HG03175 (cell line): ENCODE data around the gene HSH2D.
"Not testable (repeated sequence)": the region's sequence is repeated elsewhere in the genome, so short reads cannot be mapped to it uniquely, and the experiment has no call there.

Experiments
- ATAC-seq: cut with Tn5 transposase; IDR thresholded peaks from one replicate; pipeline ENCODE4 v1.9.1; 2021; ENCODE audit warnings: mild to moderate bottlenecking, moderate library complexity; ENCODE audit not compliant: unreplicated experiment

HSH2D gene

DNA sequence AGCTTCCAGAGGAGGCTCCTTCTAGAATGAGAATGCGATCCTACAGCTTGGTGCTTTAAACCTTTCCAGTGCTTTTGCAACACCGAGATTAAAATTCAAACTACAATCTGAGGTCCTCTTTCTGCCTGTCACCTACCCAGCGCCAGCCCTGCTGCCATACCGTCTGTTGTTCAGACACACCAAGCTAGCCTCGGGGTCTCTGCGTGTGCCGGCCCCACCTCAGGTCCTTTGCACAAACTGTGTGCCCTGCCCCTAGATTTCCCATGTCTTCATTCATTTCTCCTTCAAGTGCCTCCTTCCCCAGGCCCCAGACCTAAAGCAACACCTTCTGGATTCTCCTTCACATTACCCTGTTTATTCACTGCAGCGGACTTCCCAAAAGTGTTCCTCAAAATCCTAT lies 11.1 kb downstream of the HSH2D start:
- ATAC-seq, result no peak

DNA sequence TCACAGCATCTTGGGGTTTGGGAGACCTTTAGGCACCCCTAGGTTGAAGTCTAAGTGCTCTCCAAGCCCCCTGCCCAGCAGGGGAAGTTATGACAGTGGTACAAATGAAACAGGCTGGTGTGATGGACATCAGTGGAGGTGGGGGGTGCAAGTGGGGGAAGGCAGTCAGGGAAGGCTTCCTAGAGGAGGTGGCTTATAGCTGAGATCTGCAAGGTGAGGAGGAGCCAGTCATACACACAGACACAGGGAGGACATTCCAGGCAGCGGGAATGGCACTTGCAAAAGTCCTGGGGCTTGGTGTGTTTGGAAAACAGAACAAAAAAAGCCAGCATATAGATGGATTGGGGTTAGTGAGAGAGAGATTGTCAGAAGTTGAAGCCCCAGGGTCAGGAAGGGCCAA lies 11.6 kb downstream of the HSH2D start:
- no peak for ATAC-seq

DNA sequence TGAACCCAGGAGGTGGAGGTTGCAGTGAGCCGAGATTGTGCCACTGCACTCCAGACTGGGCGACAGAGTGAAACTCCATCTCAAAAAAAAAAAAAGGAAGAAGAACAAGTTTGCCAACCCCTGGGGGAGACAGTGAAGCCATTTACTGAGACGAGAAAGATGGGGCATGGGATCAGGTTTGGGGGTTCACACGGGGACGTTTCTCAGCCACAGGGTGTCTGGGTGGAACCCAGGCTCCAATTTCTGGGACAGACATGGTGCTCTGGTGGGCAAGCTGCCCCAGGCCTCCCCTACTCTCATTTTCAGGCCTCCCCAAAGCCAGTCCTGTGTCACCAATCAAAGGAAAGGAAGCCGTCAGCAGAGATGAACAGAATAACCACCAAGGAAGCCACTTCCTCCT lies 13.4 kb downstream of the HSH2D start:
- ATAC-seq, result no peak

DNA sequence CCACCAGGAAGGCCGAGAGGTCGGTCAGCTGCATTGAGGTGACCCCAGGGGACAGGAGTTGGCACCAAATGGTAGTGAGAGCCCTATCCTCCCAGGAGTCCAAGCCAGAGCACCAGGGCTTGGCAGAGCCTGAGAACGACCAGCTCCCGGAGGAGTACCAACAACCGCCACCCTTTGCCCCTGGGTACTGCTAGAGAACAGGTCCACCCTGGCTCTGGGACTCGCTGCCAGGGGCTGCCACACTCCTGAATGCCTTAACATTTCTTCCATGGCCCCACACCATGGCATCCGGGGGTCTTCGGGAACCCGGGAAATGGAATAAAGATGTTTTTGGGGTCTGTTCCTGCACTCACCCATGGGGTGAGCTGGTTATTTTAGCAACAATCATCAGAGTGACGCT lies 14.1 kb downstream of the HSH2D start:
- ATAC-seq, result no peak

DNA sequence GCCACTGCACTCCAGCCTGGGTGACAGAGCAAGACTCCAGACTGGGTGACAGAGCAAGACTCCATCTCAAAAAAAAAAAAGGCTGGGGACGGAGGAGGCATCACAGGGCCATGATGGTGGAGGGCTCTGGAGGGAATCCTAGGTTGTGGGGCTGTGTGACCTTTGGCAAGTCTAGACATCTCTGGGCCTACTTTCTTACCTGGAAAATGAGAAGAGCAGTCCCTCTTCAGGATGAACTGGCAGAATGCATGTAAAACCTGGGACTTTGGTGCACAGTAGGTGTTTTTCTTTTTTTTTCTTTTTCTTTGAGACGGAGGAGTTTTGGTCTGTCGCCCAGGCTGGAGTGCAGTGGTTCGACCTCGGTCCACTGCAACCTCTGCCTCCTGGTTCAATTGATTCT lies 16.2 kb downstream of the HSH2D start:
- no peak for ATAC-seq

DNA sequence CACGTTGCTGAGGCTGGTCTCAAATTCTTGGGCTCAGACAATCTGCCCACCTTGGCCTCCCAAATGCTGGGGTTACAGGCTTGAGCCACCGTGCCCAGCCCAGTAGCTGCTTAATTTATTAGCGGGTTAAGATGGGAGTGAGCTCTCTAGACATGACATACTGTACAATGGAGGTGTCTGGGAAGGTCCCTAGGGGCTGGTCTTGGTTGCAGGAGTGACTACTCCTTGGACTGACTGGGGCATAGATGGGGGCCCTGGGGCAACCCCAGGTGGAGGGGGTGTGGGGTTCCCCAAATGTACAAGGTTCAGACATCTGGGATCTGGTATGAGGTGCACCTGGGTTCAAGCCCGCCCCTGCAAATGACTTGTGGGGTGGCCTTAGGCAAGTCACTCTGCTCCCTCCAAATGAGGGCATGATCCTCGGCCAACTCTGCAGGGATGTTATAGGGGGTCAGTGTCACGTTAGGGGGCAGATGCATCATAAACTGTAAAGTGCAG lies 17.0 kb downstream of the HSH2D start:
- no peak for ATAC-seq

DNA sequence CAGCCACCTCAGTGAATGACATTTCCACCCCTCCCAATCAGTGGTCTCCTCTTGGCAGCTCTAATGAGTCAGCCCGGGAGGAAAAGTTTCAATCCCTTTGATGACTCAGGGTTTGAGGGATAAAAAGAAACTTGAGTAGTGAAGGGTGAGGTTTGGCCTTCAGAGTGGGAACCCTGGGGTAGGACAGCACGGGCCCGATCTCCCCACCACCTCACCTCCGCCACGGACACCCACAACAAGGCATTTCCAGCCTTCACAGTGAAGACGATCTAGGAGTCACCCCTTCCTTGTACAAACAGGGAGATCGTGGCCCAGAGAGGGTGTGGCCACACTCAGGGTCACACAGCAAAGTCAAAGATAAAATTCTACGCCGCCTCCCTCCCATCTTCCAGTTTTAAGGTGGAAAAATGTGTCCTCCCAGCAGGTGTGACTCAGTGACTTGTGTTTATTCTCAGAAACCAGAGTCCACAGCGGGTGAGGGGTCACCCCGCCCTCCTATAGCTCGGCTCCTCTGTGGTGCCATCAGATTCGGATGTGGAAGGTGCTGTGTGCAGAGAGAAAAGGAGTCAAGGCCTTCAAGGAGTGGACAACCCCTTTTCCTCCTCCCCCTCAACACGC lies 17.6 kb downstream of the HSH2D start:
- no peak for ATAC-seq

DNA sequence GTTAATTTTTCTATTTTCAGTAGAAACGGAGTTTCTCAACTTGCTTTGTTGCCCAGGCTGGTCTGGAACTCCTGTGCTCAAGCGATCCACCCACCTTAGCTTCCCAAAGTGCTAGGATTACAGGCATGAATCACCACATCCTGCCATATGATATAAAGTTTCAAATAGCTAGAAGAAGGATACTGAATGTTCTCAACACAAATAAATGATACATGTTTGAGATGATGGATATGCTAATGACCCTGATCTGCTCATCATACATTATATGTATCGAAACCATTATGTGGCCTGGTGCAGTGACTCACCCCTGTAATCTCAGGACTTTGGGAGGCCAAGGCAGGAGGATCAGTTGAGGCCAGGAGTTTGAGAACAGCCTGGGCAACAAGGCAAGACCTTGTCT lies 18.4 kb downstream of the HSH2D start:
- ATAC-seq, result no peak

DNA sequence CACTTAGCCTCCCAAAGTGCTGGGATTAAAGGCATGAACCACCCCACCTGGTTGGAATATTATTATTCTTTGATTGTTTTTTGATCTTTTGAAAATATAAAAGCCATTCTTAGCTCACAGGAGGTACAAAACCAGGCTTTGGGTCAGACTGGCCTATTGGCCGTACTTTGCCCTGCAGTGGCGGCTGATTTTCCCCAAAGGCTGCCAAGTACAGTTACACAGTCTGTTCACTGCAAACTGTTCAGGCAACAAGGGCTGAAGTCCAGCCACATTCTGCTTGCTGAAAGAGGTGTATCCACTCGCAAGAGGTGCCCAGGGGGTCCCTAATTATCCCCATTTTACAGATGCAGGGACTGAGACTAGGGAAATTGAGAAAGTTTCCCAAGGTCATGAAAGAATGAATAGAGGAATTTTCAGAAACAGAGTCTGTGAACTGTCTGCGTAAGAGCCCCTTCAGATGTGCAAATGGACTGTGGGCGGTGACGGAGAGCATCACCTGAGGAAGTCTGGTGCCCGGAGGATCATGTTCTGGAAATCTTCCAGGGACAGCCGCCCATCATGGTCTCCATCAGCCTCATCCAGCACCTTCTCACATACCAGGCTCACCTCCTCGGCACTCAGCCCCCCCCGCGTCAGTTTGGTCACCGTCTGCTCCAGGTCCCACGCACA lies 20.9 kb downstream of the HSH2D start:
- no peak for ATAC-seq

DNA sequence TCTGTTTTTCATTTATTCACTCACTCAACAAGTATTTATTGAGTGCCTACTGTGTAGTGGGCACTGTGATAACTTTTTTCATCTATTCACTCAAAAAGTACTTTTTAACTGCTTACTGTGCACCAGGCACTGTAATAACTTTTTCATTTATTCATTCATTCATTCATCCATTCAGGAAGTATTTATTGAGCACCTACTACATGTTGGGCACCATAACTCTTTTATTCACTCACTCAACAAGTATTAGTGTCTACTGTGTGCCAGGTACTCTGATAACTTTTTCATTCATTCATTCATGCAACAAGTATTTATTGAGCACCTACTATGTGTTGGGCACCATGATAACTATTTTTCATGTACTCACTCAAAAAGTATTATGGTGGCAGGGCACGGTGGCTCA lies 22.9 kb downstream of the HSH2D start:
- no peak for ATAC-seq

DNA sequence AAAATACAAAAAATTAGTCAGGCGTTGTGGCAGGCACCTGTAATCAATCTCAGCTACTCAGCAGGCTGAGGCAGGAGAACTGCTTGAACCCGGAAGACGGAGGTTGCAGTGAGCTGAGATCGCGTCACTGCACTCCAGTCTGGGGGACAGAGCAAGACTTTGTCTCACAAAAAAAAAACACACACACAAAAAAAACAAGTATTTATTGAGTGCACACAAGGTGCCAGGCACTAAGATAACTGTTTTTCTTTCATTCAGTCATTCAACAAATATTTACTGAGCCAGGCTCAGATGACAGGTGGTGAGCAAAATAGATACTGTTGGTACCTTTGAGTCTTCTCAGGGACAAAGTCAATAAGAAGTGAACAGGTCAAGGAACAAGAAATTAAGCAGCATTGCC lies 23.6 kb downstream of the HSH2D start:
- ATAC-seq, result no peak

DNA sequence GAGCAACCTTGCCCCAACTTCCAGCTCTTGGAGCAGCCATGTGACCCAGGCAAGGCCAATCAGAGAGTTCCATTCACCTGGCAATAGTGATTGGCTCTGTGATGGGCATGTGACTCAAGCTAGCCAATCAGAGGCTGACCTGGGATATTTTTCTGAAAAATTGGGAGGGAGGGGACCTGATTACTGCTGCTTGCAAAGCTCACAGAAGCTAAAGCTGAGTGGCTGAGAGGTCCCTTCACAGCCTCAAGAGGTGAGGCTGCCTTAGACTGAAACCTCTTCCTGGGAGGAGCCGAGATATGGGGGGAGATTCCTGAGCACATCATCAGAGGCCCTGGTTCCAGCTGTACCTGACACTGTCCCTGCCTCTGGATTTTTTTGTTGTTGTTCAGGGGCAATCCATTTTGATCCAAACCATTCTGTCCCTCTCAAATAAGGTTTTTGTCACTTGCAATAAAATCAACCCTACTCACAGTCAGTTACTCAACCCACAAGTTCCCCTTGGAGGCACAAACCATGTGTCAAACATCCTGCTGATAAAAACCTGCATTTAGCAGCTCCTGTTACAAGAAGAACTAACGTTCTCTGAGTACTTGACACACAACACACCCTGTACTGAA lies 25.1 kb downstream of the HSH2D start:
- ATAC-seq, result no peak

DNA sequence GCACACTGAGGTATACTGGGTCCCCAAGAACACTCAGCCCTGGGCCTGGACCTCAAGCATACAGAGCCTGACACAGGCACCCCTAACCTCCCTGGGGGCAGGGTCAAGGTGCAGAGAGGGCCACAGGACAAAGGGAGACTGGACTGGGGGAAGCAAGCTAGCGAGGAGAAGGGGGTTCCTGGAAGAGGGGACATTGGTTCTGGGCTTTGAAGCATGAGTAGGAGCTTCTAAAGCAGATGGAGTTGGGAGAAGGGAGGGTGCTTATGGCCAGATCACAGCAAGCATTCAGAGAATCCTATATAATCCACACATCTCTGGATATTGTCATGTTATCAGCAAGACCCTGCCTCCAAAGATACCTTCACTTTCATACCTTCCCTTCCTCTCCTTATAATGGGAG lies 26.6 kb downstream of the HSH2D start:
- no peak for ATAC-seq

DNA sequence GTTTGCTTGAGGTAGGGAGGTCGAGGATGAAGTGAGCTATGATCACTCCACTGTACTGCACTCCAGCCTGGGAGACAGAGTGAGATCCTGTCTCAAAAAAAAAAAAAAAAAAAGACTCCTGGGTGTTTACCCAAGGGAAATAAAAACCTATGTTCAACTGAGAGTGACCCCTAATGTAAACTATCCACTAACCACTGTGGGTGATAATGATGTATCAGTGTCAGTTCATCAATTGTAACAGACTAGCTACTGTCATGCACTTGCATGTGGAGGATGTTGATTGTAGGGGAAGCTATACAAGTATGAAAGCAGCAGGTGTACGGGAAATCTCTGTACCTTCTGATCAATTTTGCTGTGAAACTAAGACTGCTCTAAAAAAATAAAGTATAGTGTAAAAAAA lies 32.5 kb downstream of the HSH2D start:
- ATAC-seq, result no peak

DNA sequence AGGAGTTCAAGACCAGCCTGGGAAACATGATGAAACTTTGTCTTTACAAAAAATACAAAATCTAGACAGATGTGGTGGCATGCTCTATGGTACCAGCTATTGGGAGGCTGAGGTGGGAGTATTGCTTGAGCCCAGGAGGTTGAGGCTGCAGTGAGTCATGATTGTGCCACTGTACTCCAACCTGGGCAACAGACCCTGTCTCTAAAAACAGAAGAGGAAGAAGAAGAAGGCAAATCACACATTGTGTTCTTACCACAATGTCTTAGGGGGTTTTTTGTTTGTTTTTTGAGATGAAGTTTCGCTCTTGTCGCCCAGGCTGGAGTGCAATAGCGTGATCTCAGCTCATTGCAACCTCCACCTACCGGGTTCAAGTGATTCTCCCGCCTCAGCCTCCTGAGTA lies 35.4 kb downstream of the HSH2D start:
- ATAC-seq, result not testable (repeated sequence)

DNA sequence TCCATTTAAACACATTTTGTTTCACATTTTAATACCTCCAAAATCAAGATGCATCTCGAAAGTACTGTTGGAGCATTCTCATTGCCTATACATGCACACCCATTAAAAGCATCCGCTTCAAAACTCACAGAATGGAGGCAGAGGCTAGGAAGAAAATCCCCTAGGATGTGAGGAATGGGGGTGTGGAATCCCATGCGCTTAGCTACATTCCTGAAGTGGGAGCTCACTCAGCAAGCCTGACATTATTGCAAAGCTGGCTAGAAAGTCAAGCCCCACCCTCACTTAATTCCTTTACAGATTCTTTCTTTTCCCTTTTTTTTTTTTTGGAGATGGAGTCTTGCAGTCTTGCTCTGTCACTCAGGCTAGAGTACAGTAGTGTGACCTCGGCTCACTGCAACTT lies 37.1 kb downstream of the HSH2D start:
- ATAC-seq, result no peak

DNA sequence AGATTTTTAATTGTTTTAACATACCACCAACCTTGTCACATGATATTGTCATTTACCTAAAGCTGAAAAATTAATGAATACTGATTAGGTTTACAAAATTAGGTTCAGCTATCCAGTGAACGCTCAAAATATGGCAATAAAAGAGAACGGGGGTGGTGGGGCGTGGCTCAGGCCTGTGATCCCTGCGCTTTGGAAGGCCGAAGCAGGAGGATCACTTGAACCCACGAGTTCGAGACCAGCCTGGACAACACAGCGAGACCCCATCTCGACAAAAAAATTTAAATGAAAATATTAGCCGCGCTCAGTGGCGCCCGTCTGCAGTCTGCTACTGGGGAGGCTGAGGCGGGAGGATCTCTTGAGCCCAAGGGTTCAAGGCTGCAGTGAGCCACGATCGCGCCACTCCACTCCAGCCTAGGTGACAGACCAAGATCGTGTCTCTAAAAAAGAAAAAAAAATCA lies 41.2 kb downstream of the HSH2D start:
- ATAC-seq, result no peak

DNA sequence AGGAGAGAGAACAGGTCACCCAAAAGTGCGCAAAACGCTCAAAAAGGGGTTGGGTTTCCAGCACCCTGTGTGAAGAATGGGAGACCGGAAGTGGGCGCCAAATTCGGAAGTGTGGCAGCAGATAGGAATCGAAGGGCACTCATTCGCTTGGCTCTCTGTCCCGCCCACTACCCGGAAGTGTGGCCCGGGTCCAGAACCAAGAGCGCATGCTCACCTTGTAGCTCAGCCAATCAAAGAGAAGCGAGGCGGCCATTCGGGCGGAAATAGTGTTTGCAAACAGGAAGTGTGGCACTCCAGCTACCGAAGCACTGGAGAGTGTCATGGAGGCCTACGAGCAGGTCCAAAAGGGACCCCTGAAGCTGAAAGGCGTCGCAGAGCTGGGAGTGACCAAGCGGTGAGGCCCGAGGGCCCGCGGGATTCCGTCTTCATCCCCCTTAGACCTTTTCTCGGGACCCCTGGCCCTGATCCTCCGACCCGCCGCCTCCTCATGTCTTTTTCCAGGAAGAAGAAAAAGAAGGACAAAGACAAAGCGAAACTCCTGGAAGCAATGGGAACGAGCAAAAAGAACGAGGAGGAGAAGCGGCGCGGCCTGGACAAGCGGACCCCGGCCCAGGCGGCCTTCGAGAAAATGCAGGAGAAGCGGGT lies 41.8 kb downstream of the HSH2D start, which contains the start of gene FAM32A:
Gene FAM32A (plus strand): TSS at position 288 of the 645 bp plus-strand sequence. CDS start 33 bp downstream, at position 321.
- ATAC-seq, result peak; percentile 84

DNA sequence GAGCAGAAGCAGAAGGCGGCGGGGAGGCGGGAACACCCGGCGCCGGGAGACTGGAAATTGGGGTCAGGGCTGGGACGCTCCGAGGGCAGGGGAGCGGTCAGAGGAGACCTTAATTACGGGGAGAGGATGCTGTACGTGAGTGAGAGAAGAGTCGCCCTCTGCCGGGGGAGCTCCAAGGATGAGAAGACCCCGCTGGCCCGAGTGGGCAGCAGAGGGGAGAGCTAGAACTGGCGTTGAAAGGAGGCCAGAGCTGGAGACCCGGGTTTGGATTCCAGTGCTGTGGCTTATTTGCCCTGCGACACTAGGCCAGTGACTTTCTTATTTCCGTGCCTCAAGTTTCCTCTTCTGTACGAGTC lies 42.3 kb downstream of the HSH2D start:
- ATAC-seq, result no peak

DNA sequence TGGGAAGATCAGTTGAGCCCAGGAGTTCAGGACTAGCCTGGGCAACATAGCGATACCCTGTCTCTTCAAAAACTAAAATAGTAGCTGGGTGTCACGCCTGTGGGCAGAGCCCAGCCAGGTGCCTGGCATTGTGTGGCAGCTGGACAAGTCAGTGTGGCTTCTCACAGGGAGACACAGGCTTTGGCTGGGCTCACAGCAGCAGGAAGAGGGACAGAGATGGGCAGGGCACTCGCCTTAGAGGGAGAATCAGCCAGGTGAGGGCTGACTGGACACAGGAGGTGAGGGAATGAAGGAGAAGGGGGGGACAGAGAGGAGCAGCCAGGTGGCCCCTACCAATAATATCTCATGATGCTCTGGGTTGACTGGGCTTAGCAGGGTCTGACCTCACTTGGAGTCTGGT lies 45.0 kb downstream of the HSH2D start:
- no peak for ATAC-seq

DNA sequence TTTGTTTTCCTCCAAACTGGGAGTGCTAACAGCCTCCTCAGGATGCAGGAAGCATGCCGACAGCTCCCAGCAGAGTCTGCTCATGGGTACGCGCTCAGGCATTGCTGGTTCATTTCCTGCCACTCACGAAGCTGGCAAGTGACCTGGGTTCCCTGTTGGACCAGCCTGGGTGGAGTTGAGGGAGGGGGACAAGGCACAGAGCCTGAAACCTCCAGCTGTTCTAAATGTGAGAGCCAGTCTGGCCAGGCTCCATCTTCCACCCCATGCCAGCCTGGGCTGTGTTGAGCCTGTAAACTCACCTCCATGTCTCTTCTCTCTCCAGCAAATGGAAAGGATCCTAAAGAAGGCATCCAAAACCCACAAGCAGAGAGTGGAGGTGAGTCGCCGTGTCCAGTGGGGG lies 46.7 kb downstream of the HSH2D start:
- ATAC-seq, result no peak

DNA sequence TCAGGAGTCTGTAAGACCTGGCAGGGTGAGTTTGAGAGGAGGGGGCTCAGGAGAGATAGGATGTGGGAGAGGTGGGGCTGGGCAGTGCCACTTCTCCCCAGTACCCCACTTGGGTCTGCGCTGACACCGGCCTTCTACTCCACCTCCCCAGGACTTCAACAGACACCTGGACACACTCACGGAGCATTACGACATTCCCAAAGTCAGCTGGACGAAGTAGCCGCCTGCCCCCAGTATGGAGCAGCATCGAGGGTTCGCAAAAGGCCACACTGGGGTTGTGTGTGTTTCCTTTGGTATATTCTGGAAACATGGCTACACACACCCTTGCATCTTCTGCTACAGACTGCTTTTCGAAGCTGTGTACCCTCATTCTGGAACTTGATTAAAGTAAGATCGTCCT lies 47.3 kb downstream of the HSH2D start:
- no peak for ATAC-seq
